ENCODE results near the gene GPBP1L1.

DNA sequence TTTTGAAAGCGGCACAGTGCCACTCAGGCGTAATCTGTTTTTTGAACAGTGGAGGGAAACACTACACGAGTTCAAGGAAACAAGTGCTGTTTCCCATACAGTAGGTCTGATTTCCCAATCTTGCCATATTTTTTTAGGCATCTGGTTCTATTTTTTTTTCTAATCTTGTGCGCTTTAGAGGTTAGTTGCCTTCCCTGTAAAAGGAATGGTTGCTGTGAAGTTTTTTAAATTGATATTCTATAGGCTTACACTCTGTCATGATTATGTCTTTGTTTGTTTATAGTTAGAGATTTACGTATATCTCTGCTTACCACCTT is 101.3 kb downstream of the GPBP1L1 start:
- TF ChIP-seq, protein P1, sequence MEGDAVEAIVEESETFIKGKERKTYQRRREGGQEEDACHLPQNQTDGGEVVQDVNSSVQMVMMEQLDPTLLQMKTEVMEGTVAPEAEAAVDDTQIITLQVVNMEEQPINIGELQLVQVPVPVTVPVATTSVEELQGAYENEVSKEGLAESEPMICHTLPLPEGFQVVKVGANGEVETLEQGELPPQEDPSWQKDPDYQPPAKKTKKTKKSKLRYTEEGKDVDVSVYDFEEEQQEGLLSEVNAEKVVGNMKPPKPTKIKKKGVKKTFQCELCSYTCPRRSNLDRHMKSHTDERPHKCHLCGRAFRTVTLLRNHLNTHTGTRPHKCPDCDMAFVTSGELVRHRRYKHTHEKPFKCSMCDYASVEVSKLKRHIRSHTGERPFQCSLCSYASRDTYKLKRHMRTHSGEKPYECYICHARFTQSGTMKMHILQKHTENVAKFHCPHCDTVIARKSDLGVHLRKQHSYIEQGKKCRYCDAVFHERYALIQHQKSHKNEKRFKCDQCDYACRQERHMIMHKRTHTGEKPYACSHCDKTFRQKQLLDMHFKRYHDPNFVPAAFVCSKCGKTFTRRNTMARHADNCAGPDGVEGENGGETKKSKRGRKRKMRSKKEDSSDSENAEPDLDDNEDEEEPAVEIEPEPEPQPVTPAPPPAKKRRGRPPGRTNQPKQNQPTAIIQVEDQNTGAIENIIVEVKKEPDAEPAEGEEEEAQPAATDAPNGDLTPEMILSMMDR (IDR thresholded peaks at IDR 0.05; ENCODE audit: insufficient read depth, low read length), result no peak
- no peak for TF ChIP-seq POLR2AphosphoS5 (IDR thresholded peaks at IDR 0.05; ENCODE audit: low read depth)

Data from HL-60 (cell line).